NT2/D1 (cell line): ENCODE results near the gene MGST3.

Experiments
- SUZ12 ChIP-seq: IDR thresholded peaks from 2 replicates; pipeline ENCODE4 v1.6.1; 2011; ENCODE audit not compliant: insufficient read length, insufficient read depth; ENCODE audit errors: extremely low read depth
- YY1 ChIP-seq: IDR thresholded peaks from 2 replicates; pipeline ENCODE4 v1.6.1; 2011; ENCODE audit not compliant: insufficient read length, insufficient read depth
- ZNF274 ChIP-seq: IDR thresholded peaks from 2 replicates; pipeline ENCODE4 v1.6.1; 2011; ENCODE audit warnings: mild to moderate bottlenecking, low read depth, low read length

DNA sequence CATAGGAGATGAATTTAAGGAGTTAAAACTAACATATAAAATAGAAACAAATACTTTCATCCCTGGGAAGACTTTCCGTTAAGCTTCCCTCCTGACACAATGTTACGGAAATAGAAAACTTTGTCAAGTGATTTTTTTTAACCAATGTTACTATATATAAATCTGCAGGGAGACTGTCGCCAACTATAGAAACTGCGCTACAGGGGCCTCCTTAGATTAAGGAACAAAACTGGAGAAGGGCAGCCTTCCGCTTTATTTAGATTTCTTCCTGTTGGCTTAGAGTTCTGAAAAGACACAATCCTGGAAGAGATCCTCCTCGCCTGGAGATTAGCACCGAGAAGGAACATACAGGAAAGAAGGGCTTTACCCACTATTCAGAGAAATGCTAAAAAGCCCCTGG is 1.5 kb downstream of the MGST3 start:
- TF ChIP-seq SUZ12 (no peak), YY1 (no peak), ZNF274 (no peak)
